GM21367 (cell line): Measurements from ENCODE around the gene IDH3B.

ENCODE experiments used
- ATAC-seq: cut with Tn5 transposase; IDR thresholded peaks from one replicate; pipeline ENCODE4 v1.9.1; 2021; ENCODE audit not compliant: unreplicated experiment

IDH3B gene

GRCh38 chr20:2658414-2659354 is 5.3 kb downstream of the IDH3B start:
- ATAC-seq: no peak

DNA sequence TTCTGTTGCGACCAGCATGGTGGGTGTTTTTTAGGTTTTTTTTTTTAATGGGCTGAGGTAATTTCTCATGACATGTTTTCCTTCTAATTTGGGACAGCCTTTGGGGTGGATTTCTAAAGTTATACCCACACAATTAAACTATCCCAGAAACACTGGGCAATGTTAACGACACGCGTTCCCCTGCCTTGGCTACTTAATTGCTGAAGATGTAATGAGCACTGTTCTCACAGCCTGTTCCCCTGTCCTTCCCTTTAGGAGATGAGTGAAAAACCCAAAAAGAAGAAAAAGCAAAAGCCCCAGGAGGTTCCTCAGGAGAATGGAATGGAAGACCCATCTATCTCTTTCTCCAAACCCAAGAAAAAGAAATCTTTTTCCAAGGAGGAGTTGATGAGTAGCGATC is 6.3 kb downstream of the IDH3B start:
- ATAC-seq: no peak

DNA sequence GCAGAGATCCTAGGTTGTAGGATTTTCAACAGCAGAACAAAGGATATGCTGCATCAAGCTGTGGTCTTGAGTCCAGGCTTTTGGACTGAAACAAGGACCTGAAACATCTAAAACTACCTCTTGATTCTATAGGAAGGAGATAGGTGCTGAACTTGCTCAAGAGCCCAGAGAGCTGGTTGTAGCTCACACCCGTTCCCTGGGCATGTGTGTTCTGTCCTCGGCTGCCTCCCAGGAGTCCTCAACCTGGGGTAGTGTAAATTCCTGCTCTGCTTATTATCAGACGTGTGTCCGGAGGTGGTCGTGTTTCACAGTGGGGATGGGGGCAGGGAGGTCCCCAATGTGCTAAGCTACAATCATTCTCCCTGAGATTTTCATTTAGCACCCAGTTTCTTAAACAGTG is 6.8 kb downstream of the IDH3B start:
- no peak for ATAC-seq

DNA sequence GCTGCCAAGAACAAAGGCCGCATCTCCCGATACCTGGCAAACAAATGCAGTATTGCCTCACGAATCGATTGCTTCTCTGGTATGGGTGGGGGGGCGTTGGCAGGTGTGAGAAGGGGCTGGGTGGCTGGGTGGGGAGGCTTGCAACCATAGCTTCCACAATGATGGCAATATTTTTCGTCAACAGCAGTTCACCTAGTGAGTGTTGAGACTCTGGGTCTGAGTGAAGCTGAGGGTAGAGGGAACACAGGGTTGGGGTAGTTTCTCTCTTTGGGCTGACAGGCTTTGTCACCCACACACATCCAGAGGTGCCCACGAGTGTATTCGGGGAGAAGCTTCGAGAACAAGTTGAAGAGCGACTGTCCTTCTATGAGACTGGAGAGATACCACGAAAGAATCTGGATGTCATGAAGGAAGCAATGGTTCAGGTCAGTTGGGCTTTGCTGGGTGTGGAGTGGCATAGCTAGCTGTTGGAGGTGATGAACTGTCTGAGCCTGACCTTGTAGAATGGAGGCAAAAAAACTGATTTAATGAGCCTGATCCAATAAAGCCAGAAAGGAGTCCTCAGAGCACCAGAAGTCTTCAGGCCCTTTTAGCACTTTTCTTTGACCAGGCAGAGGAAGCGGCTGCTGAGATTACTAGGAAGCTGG is 7.4 kb downstream of the IDH3B start:
- ATAC-seq: no peak

- ATAC-seq: no peak
Observed at GRCh38 chr20:2655331-2656116, 8.5 kb downstream of the IDH3B start.

- no peak for ATAC-seq
Observed at GRCh38 chr20:2654831-2655230, 9.2 kb downstream of the IDH3B start.

GRCh38 chr20:2654384-2654822 is 9.6 kb downstream of the IDH3B start:
- no peak for ATAC-seq

- no peak for ATAC-seq
Observed at GRCh38 chr20:2653556-2654383, 10.2 kb downstream of the IDH3B start.

DNA sequence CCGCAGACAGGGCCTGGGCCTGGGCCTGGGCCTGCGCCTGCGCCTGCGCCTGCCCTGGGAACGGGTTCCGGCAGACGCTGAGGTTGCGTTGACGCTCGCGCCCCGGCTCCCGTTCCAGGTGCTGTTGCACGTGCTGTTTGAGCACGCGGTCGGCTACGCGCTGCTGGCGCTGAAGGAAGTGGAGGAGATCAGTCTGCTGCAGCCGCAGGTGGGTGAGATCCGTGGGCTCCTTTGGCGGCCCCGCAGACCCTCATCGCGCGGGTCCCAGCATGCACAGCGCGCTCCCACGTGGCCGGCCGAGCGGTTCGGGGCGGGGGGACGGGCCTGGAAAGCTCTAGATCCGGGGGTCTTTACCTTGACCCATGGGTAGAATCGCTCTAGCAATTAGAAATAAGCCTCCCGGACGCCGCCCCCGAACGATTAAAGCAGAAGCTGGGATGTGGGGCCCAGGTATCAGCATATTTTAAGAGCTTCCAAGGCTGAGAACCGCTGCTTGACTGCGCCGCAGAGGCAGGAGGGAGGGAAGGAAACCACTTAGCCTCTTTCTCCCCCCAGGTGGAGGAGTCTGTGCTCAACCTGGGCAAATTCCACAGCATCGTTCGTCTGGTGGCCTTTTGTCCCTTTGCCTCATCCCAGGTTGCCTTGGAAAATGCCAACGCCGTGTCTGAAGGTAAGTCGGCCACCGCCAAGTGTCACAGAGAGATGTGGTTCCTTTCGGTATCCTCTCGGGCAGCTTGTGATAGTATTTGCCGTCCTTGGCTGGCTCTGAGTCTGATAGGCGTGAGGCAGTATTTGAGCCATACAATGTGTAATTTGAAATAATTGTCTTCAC is 11.1 kb downstream of the IDH3B start:
- ATAC-seq: peak; percentile 32

DNA sequence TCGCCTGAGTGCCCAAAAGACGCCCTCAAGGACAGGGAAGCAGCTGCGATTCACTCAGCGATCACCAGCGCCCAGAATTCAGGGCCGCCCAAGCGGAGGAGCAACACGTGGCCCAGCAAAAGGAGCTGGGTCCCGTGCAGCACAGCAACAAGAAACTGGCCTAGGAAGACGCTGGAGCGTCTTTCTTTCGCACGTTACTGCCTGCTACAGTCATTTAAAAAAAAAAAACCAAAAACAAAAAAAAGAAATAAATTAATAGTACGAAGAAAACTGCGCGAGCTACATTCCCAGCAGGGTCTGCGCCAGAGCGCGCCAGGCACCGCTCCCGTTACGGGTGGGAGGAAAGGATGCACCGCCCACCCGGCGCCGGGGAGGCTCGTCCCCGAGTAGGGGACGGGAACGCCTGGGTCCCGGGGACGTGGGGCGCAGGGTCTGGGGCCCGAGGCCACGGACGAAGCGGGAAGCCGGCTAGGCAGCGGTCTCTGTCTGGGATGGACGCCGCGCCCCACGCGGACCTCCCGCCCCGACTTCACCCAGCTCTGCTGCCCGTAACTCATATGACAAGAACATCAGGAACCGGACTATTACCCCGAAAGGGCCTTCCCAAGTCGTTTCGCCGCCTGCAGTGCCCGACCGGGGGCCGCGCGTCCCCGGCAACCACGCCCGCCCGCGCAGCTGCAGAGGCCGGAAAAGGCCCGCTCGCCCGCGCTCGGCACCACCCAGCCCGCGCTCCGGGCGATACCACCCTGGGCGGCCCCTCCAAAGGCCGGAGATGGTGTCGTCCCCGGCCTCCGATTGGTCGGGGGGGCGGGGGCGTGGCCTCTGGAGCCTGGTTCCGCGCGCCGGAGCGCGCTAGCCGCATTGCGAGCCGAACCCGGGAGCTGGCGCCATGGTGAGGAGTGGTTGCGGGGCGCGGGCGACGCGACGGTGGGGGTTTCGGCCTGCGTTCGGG is 12.0 kb downstream of the IDH3B start, which contains the start of gene NOP56:
Gene NOP56, plus strand, starts transcription at position 861 of the 952 bp plus-strand sequence. Its CDS starts 29 bp downstream, at position 890.
- peak; percentile 78 for ATAC-seq

GRCh38 chr20:2643708-2644107 is 20.3 kb downstream of the IDH3B start:
- no peak for ATAC-seq

DNA sequence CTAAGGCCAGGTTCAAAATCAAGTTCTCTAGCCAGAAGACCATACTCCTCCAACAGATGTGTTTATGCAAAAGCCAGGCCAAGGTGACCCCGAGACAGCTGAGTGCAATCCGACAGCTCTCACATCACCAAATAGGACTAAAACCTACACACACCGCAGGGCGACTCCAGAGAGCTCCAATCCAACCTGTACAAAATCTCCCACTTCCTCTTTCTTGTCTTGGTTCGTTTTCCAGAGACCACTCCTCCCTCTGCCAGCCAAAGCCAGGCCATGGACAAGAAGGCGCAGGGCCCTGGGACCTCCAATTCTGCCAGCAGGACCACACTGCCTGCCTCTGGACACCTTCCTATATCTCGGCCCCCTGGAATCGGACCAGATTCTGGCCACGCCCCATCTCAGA is 23.1 kb downstream of the IDH3B start:
- ATAC-seq: no peak

DNA sequence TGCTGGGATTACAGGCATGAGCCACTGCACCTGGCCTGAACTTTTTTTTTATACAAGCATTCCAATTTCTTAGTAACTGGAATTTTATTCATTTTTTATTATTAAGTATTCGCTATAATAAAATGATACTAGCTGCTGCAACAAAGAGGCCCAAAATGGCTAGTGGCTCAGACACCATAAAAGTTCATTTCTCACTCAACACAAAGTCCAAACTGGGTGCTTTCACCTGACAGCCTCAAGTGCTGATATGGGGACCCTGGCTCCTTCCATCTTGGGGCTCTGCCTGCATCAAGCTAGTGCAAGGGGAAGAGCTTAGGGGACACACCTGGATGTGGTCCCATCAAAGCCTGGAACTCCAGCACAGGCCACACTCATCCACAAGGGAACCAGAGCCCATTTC is 23.8 kb downstream of the IDH3B start:
- ATAC-seq: no peak

DNA sequence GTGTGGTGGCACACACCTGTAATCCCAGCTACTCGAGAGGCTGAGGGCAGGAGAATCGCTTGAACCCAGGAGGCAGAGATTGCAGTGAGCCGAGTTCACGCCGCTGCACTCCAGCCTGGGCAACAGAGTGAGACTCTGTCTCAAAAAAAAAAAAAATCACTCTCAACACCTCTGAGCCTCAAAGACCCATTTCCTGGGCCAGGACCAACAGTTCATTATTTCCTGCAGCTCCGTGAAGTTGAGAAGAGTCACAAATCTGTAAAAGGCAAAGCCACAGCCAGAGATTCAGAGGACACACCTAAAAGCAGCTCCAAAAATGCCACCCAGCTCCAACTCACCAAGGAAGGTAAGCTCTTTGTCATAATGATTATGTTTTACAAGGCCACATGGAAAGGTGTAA is 26.8 kb downstream of the IDH3B start:
- ATAC-seq: no peak

DNA sequence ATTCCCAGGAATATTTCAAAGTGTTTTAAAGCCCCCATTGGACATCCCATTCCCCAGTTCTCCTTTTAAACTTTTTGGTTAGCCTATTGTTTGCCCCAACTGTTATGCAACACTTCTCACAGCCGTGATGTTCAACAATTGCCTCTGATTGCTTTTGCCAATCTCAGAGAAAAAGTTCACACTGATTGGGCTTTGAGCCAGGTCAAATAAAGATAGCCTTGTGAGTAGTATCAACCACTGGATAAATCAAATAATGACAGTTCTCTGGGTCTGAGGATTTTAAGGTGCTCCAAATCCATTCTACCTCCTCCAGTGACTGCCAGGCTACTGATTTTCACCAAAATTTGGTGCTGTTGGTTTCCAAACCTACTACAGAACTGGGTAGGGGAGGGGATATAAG is 30.6 kb downstream of the IDH3B start:
- no peak for ATAC-seq

- no peak for ATAC-seq
Observed at GRCh38 chr20:2631228-2631627, 32.8 kb downstream of the IDH3B start.

- no peak for ATAC-seq
Observed at GRCh38 chr20:2626853-2627541, 37.0 kb downstream of the IDH3B start.

DNA sequence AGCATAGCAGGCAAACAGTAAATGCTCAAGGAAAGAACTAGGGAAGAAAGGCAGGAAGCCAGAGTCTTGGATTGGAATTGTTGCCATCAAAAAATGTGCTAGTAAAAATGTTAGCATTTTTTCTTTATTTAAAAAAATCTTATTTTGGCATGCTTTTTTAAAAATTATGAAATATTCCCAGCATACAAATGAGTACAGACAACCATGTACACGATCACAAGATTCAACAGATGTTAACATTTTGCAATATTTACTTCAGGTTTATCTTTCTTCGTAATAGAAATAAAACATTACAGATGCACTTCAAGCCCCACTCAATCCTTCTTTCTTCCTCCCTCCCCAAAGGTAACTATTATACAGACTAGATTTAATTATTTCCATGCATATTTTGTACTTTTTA is 39.0 kb downstream of the IDH3B start:
- ATAC-seq: no peak
